WTC11 (cell line): ENCODE data around the gene WDR26. TPM values are rescaled to one million over a fixed set of nuclear protein-coding genes. Genes with fewer than 3 reads are reported as not detected.

Source experiments
- ATAC-seq: fragments of 200-7000 bp; cut with Tn5 transposase; 2 replicates; pipeline ENCODE4 v1.10.0; 2021; ENCODE audit warnings: mild to moderate bottlenecking, moderate library complexity
- CTCF ChIA-PET: fragments of 300-600 bp; sonication (Branson Sonifier 250); formaldehyde crosslinking; loops from one replicate; lab custom pipeline; 2021; ENCODE audit warnings: antibody characterized with exemption; lab: Charles Lee
- POLR2A ChIA-PET: fragments of 350-600 bp; sonication (Branson Sonifier 250); formaldehyde crosslinking; loops from one replicate; lab custom pipeline; 2021; ENCODE audit warnings: antibody characterized with exemption; lab: Charles Lee
- DNase-seq: peaks from one replicate; pipeline ENCODE4 v3.0.0; 2021; ENCODE audit warnings: low spot score
- H3K27ac Mint-ChIP-seq: 2 replicates; pipeline ENCODE4 v1.8.0; 2021; ENCODE audit warnings: mixed read lengths
- H3K27me3 Mint-ChIP-seq: 2 replicates; pipeline ENCODE4 v1.8.0; 2021; ENCODE audit warnings: low read depth, mild to moderate bottlenecking, moderate library complexity, mixed read lengths
- H3K36me3 Mint-ChIP-seq: 2 replicates; pipeline ENCODE4 v1.8.0; 2021; ENCODE audit warnings: mixed read lengths
- H3K4me1 Mint-ChIP-seq: 2 replicates; pipeline ENCODE4 v1.8.0; 2022; ENCODE audit warnings: mixed read lengths
- H3K4me3 Mint-ChIP-seq: 2 replicates; pipeline ENCODE4 v1.8.0; 2021; ENCODE audit warnings: mild to moderate bottlenecking, moderate library complexity, mixed read lengths
- H3K9me3 Mint-ChIP-seq: 2 replicates; pipeline ENCODE4 v1.8.0; 2021; ENCODE audit warnings: mixed read lengths
- CREB1 ChIP-seq: sonication (generic); formaldehyde crosslinking; IDR thresholded peaks from 2 replicates; pipeline ENCODE4 v1.8.0; 2023; ENCODE audit warnings: mild to moderate bottlenecking, missing genetic modification reagents
- CREM ChIP-seq: sonication (generic); formaldehyde crosslinking; IDR thresholded peaks from 2 replicates; pipeline ENCODE4 v1.8.1; 2022; ENCODE audit warnings: mild to moderate bottlenecking, missing genetic modification reagents, moderate library complexity
- ESRRA ChIP-seq: sonication (generic); formaldehyde crosslinking; IDR thresholded peaks from 2 replicates; pipeline ENCODE4 v1.8.1; 2022; ENCODE audit warnings: mild to moderate bottlenecking, missing genetic modification reagents, borderline replicate concordance
- ETV6 ChIP-seq: sonication (generic); formaldehyde crosslinking; IDR thresholded peaks from 2 replicates; pipeline ENCODE4 v1.8.1; 2022; ENCODE audit warnings: mild to moderate bottlenecking, missing genetic modification reagents
- GABPB1 ChIP-seq: sonication (generic); formaldehyde crosslinking; IDR thresholded peaks from 2 replicates; pipeline ENCODE4 v1.8.1; 2023; ENCODE audit warnings: mild to moderate bottlenecking, missing genetic modification reagents
- IRF2 ChIP-seq: sonication (generic); formaldehyde crosslinking; IDR thresholded peaks from 2 replicates; pipeline ENCODE4 v1.8.0; 2022; ENCODE audit warnings: low read depth, missing genetic modification reagents, borderline replicate concordance
- NFYB ChIP-seq: sonication (generic); formaldehyde crosslinking; conservative IDR thresholded peaks from 2 replicates; pipeline ENCODE4 v1.8.0; 2022; ENCODE audit warnings: low read depth, missing genetic modification reagents
- NR1H2 ChIP-seq: sonication (generic); formaldehyde crosslinking; IDR thresholded peaks from 2 replicates; pipeline ENCODE4 v1.9.0; 2021; ENCODE audit warnings: mild to moderate bottlenecking, moderate library complexity, missing genetic modification reagents
- TEAD4 ChIP-seq: sonication (generic); formaldehyde crosslinking; IDR thresholded peaks from 2 replicates; pipeline ENCODE4 v1.8.0; 2022; ENCODE audit warnings: mild to moderate bottlenecking, missing genetic modification reagents
- TP53 ChIP-seq: sonication (generic); formaldehyde crosslinking; IDR thresholded peaks from 2 replicates; pipeline ENCODE4 v1.8.1; 2023; ENCODE audit warnings: mild to moderate bottlenecking, missing genetic modification reagents
- ZBTB21 ChIP-seq: sonication (generic); formaldehyde crosslinking; IDR thresholded peaks from 2 replicates; pipeline ENCODE4 v1.8.1; 2023; ENCODE audit warnings: mild to moderate bottlenecking, missing genetic modification reagents, borderline replicate concordance
- ZNF219 ChIP-seq: sonication (generic); formaldehyde crosslinking; IDR thresholded peaks from 2 replicates; pipeline ENCODE4 v1.8.0; 2023; ENCODE audit warnings: missing genetic modification reagents, mild to moderate bottlenecking, borderline replicate concordance
- ZNF263 ChIP-seq: sonication (generic); formaldehyde crosslinking; IDR thresholded peaks from 2 replicates; pipeline ENCODE4 v1.8.1; 2022; ENCODE audit warnings: low read depth, mild to moderate bottlenecking, moderate library complexity, missing genetic modification reagents
- ZNF671 ChIP-seq: fragments of 250-450 bp; sonication (Bioruptor Pico); IDR thresholded peaks from 2 replicates; pipeline ENCODE4 v1.8.0; 2021; ENCODE audit warnings: mild to moderate bottlenecking
- total RNA-seq: library from RNA; stranded (reverse); gene quantifications from 3 replicates; pipeline ENCODE4 v1.2.3, GENCODE V29; 2021
- TF ChIP-seq, protein P1 (sequence below): sonication (generic); formaldehyde crosslinking; IDR thresholded peaks from 2 replicates; pipeline ENCODE4 v1.8.1; 2022; ENCODE audit warnings: missing genetic modification reagents, borderline replicate concordance
- TF ChIP-seq, protein P2 (sequence below): sonication (generic); formaldehyde crosslinking; IDR thresholded peaks from 2 replicates; pipeline ENCODE4 v1.8.1; 2023; ENCODE audit warnings: mild to moderate bottlenecking, moderate library complexity, missing genetic modification reagents
- TF ChIP-seq, protein P3 (sequence below): sonication (generic); formaldehyde crosslinking; IDR thresholded peaks from 2 replicates; pipeline ENCODE4 v1.8.0; 2022; ENCODE audit warnings: mild to moderate bottlenecking, missing genetic modification reagents
- TF ChIP-seq, protein P4 (sequence below): sonication (generic); formaldehyde crosslinking; IDR thresholded peaks from 2 replicates; pipeline ENCODE4 v1.8.1; 2023; ENCODE audit warnings: mild to moderate bottlenecking, missing genetic modification reagents
- TF ChIP-seq, protein P5 (sequence below): sonication (generic); formaldehyde crosslinking; IDR thresholded peaks from 2 replicates; pipeline ENCODE4 v1.8.0; 2023; ENCODE audit warnings: missing genetic modification reagents
- TF ChIP-seq, protein P6 (sequence below): sonication (generic); formaldehyde crosslinking; IDR thresholded peaks from 2 replicates; pipeline ENCODE4 v1.8.1; 2022; ENCODE audit warnings: mild to moderate bottlenecking, moderate library complexity, missing genetic modification reagents

WDR26 gene
- total RNA-seq, 1 experiment from 2014 or later, result 66.1 TPM

DNA sequence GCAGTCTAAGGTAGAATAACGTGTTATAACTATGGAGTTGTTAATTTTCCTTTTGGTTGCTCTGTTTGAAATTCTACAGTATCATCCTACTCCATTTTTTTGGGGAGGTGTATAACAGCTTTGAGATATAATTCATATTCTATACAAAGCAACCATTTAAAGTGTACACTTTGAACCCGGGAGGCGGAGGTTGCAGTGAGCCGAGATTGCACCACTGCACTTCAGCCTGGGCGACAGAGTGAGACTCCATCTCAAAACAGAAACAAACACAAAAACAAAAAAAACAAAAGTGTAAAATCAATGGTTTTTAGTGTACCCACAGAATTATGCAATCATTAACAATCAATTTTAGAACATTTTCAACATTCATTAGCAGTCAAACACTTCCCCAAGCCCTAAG is 44.1 kb downstream of the WDR26 start:
- Mint-ChIP-seq H3K4me3 (no peak overlapping the region), H3K36me3 (peaks cover 73% of the 10 kb centered on the region)
- TF ChIP-seq, protein P1, sequence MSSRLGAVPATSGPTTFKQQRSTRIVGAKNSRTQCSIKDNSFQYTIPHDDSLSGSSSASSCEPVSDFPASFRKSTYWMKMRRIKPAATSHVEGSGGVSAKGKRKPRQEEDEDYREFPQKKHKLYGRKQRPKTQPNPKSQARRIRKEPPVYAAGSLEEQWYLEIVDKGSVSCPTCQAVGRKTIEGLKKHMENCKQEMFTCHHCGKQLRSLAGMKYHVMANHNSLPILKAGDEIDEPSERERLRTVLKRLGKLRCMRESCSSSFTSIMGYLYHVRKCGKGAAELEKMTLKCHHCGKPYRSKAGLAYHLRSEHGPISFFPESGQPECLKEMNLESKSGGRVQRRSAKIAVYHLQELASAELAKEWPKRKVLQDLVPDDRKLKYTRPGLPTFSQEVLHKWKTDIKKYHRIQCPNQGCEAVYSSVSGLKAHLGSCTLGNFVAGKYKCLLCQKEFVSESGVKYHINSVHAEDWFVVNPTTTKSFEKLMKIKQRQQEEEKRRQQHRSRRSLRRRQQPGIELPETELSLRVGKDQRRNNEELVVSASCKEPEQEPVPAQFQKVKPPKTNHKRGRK (CRISPR knock-in tag), result no peak
- TF ChIP-seq ZBTB21 (CRISPR knock-in tag) (no peak), ZNF671 (CRISPR knock-in tag) (no peak), TEAD4 (no peak), ZNF219 (no peak), ETV6 (CRISPR knock-in tag) (no peak)
- TF ChIP-seq, protein P2, sequence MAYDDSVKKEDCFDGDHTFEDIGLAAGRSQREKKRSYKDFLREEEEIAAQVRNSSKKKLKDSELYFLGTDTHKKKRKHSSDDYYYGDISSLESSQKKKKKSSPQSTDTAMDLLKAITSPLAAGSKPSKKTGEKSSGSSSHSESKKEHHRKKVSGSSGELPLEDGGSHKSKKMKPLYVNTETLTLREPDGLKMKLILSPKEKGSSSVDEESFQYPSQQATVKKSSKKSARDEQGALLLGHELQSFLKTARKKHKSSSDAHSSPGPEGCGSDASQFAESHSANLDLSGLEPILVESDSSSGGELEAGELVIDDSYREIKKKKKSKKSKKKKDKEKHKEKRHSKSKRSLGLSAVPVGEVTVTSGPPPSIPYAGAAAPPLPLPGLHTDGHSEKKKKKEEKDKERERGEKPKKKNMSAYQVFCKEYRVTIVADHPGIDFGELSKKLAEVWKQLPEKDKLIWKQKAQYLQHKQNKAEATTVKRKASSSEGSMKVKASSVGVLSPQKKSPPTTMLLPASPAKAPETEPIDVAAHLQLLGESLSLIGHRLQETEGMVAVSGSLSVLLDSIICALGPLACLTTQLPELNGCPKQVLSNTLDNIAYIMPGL (CRISPR knock-in tag), result no peak
- TF ChIP-seq, protein P3, sequence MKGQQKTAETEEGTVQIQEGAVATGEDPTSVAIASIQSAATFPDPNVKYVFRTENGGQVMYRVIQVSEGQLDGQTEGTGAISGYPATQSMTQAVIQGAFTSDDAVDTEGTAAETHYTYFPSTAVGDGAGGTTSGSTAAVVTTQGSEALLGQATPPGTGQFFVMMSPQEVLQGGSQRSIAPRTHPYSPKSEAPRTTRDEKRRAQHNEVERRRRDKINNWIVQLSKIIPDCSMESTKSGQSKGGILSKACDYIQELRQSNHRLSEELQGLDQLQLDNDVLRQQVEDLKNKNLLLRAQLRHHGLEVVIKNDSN, result no peak
- TF ChIP-seq, all 79 proteins: peak for 0
- no peak overlapping the region for H3K27ac Mint-ChIP-seq
- POLR2A ChIA-PET, result interaction anchor here (0.6 kb wide), 1 partner anchor 606 kb away, joined by 3 read pairs; no protein-coding TSS in a partner anchor
- CTCF ChIA-PET, result no interaction called here
- no peak for ATAC-seq
- H3K27me3 Mint-ChIP-seq, result no peaks in the 10 kb centered on the region
- H3K4me1 Mint-ChIP-seq, result no peaks in the 10 kb centered on the region
- DNase-seq, result no peak
- no peaks in the 10 kb centered on the region for H3K9me3 Mint-ChIP-seq

DNA sequence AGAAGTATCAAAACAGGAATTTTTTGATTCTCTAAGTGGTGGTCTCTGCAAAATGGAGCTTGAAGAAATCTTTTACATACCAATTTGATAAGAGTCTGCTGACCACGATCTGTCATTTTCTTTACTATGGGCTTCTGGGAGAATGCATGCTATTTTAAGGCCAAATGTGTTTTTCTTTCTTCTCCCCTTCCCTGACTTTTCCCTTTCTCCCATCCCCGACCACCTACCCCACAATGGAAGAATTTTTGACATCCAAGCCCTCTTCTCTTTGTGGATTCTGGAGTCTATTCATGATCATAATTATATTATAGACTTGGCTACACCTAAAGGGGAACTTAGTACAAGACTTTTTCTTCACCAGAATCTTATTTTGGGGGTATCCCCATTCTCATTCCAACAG is 46.7 kb downstream of the WDR26 start:
- ChIA-PET POLR2A (no interaction called here), CTCF (interaction anchor here (2.0 kb wide), 1 partner anchor 535 kb away, joined by 6 read pairs; no protein-coding TSS in a partner anchor)
- DNase-seq (no peak), ATAC-seq (no peak)
- TF ChIP-seq ETV6 (CRISPR knock-in tag) (no peak), ZBTB21 (CRISPR knock-in tag) (no peak), TP53 (CRISPR knock-in tag) (no peak), ESRRA (CRISPR knock-in tag) (no peak), CREM (no peak), NFYB (CRISPR knock-in tag) (no peak)
- TF ChIP-seq, protein P4, sequence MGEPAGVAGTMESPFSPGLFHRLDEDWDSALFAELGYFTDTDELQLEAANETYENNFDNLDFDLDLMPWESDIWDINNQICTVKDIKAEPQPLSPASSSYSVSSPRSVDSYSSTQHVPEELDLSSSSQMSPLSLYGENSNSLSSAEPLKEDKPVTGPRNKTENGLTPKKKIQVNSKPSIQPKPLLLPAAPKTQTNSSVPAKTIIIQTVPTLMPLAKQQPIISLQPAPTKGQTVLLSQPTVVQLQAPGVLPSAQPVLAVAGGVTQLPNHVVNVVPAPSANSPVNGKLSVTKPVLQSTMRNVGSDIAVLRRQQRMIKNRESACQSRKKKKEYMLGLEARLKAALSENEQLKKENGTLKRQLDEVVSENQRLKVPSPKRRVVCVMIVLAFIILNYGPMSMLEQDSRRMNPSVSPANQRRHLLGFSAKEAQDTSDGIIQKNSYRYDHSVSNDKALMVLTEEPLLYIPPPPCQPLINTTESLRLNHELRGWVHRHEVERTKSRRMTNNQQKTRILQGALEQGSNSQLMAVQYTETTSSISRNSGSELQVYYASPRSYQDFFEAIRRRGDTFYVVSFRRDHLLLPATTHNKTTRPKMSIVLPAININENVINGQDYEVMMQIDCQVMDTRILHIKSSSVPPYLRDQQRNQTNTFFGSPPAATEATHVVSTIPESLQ (CRISPR knock-in tag), result no peak
- TF ChIP-seq, protein P5, sequence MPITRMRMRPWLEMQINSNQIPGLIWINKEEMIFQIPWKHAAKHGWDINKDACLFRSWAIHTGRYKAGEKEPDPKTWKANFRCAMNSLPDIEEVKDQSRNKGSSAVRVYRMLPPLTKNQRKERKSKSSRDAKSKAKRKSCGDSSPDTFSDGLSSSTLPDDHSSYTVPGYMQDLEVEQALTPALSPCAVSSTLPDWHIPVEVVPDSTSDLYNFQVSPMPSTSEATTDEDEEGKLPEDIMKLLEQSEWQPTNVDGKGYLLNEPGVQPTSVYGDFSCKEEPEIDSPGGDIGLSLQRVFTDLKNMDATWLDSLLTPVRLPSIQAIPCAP (CRISPR knock-in tag), result no peak
- no peaks in the 10 kb centered on the region for H3K4me1 Mint-ChIP-seq
- no peaks in the 10 kb centered on the region for H3K27me3 Mint-ChIP-seq
- H3K36me3 Mint-ChIP-seq, result peaks cover 49% of the 10 kb centered on the region
- peak overlapping the region; percentile 61; the same call in 1 of the 2 replicates for H3K27ac Mint-ChIP-seq
- H3K4me3 Mint-ChIP-seq, result no peak overlapping the region
- H3K9me3 Mint-ChIP-seq, result no peaks in the 10 kb centered on the region

DNA sequence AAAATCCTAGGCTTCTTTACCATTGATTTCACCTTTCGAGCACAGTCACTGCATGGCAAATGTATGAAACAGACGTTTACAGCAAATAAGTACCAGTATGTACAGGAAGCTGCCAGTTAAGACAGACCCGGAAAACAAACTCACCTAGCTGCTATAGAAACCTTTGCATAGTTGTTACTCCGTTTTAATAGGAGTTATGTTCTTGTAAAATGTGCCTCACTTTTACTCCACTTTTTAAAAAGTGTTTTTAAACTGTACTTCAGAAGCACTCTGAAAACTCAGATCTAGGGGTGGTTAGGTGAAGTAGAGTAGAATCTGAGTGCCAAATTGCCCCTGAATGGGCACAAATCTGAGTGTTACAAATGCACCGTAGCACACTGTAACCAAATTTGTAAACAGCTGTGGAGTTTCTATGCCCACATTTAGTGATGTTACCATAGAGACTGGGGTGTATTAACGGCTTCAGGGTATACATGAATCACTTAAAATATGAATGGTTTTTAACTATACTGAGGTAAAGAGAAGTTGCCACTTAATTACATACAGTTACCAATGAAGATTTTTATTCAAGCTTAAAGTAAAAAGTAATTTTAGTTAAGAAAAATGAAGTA is 47.2 kb downstream of the WDR26 start:
- no peaks in the 10 kb centered on the region for H3K4me1 Mint-ChIP-seq
- peaks cover 44% of the 10 kb centered on the region for H3K36me3 Mint-ChIP-seq
- CTCF ChIA-PET, result interaction anchor here (2.0 kb wide), 1 partner anchor 535 kb away, joined by 6 read pairs; no protein-coding TSS in a partner anchor
- TF ChIP-seq GABPB1 (no peak), CREB1 (CRISPR knock-in tag) (no peak), IRF2 (CRISPR knock-in tag) (no peak), NR1H2 (CRISPR knock-in tag) (no peak), ZNF263 (CRISPR knock-in tag) (no peak)
- TF ChIP-seq, protein P4 (CRISPR knock-in tag), result no peak
- TF ChIP-seq, protein P6, sequence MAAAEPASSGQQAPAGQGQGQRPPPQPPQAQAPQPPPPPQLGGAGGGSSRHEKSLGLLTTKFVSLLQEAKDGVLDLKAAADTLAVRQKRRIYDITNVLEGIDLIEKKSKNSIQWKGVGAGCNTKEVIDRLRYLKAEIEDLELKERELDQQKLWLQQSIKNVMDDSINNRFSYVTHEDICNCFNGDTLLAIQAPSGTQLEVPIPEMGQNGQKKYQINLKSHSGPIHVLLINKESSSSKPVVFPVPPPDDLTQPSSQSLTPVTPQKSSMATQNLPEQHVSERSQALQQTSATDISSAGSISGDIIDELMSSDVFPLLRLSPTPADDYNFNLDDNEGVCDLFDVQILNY, result no peak

More for the DNA sequence above, 47.2 kb downstream of the WDR26 start:
- Mint-ChIP-seq H3K9me3 (no peaks in the 10 kb centered on the region), H3K27me3 (no peaks in the 10 kb centered on the region), H3K4me3 (no peak overlapping the region), H3K27ac (peak overlapping the region; percentile 3; the same call in 1 of the 2 replicates)
- DNase-seq (no peak), ATAC-seq (no peak)
- POLR2A ChIA-PET, result no interaction called here
